Uterus (tissue), 2 donors: ENCODE data around the gene TOMM22.

Experiments used
- POLR2A ChIP-seq, 2 donors: fragments of 450-650 bp; IDR thresholded peaks; one replicate each; pipeline ENCODE4 v1.6.1; 2016; ENCODE audit warnings: antibody characterized with exemption in 2 of 2, mild to moderate bottlenecking in 1 of 2, moderate library complexity in 1 of 2
- TF ChIP-seq, protein P1 (sequence below), 4 experiments: fragments of 200-600 bp in 2 of 4; fragments of 450-650 bp in 2 of 4; sonication (generic) in 2 of 4; IDR thresholded peaks; one replicate each; pipeline ENCODE4 v1.5.1; 2016 to 2019; ENCODE audit warnings: antibody characterized with exemption in 4 of 4, mild to moderate bottlenecking in 2 of 4, moderate library complexity in 1 of 4

DNA sequence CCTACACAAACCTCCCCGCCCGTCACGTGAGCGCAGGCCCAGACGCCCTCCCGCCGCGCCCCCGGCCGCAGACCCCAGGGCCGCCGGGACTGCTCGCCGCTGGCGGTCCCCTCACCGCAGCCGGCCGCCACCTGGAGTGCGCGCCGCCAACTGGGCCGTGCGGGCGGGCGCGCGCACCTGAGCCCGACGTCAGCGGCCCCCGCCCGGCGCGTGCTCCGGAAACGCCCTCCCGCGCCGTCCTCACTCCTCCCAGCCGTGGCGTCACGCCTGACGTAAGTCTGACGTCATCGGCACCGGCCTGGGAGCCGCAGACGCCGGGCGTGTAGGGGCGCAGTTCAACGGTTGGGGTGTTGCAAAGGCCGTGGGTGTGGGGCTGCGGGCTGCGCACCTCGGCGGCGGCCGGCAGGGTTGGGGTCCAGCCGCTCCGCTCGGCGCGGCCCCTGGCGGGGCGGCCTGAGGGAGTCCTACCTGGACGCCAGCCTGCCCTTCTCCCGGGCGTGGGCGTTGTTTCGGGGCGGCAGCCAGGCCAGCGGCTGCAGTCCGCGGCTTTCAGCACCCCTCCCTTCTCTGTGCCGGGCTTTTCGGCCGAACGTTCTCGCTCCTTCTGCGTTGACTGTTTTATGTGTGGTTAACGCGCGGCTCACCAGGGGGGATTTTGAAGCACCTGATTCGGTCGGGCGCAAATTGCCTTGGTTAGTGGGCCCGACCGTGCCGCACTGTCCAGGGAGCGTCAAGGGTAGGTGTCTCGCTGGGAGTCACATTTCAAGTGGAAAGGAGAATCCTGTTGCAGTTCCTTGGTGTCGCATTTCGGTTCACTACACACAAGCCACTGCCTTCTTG, 19.3 kb downstream of the TOMM22 start, which contains the start of gene JOSD1:
- TF ChIP-seq POLR2A (IDR thresholded peaks at IDR 0.05): peak; percentile 99 to 100
- TF ChIP-seq, protein P1, sequence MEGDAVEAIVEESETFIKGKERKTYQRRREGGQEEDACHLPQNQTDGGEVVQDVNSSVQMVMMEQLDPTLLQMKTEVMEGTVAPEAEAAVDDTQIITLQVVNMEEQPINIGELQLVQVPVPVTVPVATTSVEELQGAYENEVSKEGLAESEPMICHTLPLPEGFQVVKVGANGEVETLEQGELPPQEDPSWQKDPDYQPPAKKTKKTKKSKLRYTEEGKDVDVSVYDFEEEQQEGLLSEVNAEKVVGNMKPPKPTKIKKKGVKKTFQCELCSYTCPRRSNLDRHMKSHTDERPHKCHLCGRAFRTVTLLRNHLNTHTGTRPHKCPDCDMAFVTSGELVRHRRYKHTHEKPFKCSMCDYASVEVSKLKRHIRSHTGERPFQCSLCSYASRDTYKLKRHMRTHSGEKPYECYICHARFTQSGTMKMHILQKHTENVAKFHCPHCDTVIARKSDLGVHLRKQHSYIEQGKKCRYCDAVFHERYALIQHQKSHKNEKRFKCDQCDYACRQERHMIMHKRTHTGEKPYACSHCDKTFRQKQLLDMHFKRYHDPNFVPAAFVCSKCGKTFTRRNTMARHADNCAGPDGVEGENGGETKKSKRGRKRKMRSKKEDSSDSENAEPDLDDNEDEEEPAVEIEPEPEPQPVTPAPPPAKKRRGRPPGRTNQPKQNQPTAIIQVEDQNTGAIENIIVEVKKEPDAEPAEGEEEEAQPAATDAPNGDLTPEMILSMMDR (IDR thresholded peaks at IDR 0.05): peak in 2 of 4 experiments; percentile 26 to 42
